Pulmonary artery endothelial cell (primary cell): ENCODE results near the gene TAX1BP1. TPM values are rescaled to one million over a fixed set of nuclear protein-coding genes. Genes with fewer than 3 reads are reported as not detected.

ENCODE experiments used
- DNase-seq: peaks from one replicate; pipeline ENCODE4 v3.0.0-alpha.2; 2011; ENCODE audit warnings: low read depth, low spot score
- total RNA-seq: library from RNA; depleted of rRNA; stranded (reverse); fragments of >200 nt; gene quantifications from 2 replicates; pipeline ENCODE4 v1.2.3, GENCODE V29; 2014

The TAX1BP1 gene
- total RNA-seq, 1 donor from 2014 or later: 82.0 TPM

GRCh38 chr7:27875832-27876231 is 135.9 kb downstream of the TAX1BP1 start:
- no peak for DNase-seq

- DNase-seq: no peak
Observed at GRCh38 chr7:27876756-27877155, 136.8 kb downstream of the TAX1BP1 start.

Other genes starting within 250 kb of the TAX1BP1 start
- 41.9 and 43.6 TPM in 2 replicates for gene HIBADH, start 77.3 kb upstream of the TAX1BP1 start, total RNA-seq